Measurements from ENCODE around the gene TMEM52.
"Not testable (repeated sequence)": the region's sequence is repeated elsewhere in the genome, so short reads cannot be mapped to it uniquely, and the experiment has no call there.

The TMEM52 gene

DNA sequence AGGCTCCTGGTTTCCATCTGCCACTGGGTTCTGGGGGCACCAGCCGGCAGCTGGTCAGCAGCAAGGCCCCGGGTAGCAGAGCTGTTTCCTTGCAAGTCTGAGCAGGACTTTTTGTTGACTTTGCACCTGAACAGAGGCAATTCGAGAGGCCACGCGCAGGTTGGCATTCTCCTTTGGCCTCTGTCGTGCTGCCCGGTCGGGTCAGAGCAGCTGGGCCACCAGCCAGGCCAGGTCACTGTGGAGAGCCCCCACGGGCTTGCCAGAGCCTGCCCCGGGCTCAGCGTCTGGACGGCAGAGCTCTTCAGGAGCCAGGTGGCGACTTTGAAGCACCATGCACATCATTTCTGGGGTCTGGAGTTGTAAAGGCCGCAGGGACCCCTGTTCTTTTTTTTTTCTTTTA is 28.4 kb upstream of the TMEM52 start:
- no peak for FAIRE-seq

DNA sequence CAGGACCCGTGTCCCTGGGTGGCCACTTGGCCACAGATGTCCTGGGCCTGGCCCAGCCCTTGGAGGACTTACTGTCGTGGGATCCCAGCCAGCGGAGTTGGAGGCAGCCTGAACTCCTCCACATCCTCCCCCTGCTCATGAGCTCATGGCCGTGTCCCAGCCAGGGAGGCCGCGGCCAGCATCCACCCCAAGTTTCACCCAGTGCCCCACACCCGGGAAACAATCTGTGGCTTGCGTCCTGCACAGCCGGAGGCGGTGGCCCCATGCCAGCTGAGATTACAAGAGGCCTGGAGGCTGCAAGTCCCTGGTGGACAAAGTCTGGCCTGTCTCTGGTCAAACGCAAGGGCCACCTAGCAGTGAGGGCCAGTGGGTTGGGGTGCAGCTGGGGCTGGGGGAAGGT is 27.5 kb upstream of the TMEM52 start:
- FAIRE-seq = no peak
- no peak for DNase-seq (ENCODE audit: insufficient read length, low spot score)

More for the DNA sequence above, 28.4 kb upstream of the TMEM52 start:
- no peak for DNase-seq (ENCODE audit: insufficient read length, low spot score)

DNA sequence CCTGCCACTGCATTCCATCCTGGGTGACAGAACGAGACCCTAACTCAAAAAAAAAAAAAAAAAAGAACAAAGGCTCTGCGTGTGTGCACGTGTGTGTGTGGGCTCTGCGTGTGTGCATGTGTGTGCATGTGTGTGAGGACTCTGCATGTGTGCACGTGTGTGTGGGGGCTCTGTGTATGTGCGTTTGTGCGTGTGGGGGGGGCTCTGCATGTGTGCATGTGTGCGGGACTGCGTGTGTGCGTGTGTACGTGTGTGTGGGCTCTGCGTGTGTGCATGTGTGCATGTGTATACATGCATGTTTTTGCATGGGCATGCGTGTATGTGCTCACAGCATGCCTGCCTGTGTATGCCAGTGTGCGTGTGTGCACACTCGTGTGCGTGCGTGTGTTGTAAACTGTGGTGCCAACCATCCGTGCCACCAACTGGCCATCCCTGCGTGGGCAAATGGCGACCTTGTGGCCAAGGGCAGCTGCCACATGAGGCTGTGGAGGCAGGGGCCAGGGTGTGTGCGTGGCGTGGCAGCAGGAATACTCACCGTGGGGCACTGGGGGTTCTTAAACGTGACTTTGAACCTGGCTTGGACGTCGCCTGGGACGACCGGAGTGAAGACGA is 26.8 kb upstream of the TMEM52 start:
- FAIRE-seq = peak; percentile 57
- DNase-seq (ENCODE audit: insufficient read length, low spot score) = no peak

GRCh38 chr1:1943834-1944570 is 24.9 kb upstream of the TMEM52 start:
- FAIRE-seq (peak; percentile 97), DNase-seq (ENCODE audit: insufficient read length, low spot score) (peak; percentile 51)

DNA sequence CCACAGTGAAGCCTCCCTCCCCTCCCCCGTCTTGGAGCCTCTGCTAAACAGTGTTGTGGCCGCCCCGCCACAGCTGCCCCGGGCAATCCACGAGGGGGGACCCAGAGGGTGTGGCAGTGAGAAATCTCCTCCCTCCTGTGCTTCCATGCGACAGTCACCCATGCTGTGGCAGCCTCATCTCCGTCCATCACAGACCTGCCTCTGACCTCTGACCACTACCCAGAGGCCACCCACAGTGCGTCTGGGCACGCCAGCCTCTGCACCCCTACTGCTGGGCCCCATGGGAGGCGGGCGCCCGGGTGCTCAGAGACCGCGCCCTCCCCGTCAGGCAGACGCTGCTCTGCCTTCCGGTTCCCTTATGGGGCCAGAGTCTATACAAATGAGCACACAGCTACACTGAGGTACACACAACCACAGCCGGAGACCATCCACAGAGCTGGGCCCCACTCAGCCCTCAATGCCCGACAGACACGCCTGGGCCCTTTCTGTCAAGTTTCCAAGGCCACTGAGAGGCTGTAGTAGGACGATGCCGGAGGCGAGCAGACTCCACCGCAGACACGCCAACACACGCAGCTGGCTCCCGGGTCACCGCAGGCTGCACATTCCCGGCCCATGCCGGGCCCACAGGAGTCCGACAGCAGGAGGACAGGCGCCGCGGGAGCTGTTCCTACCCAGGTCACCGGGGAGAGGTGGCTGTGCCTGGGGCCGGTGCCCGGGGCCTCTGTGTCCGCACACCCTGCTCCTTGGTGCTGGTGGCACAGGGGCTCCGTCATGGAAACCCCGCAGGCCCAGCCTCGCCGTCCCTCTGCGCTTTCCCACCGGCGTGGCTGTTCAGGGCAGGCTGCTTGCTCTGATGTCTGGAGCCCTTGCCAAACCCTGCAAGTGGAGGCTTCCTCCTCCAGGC is 23.9 kb upstream of the TMEM52 start:
- DNase-seq (ENCODE audit: insufficient read length, low spot score) = no peak
- FAIRE-seq = no peak

DNA sequence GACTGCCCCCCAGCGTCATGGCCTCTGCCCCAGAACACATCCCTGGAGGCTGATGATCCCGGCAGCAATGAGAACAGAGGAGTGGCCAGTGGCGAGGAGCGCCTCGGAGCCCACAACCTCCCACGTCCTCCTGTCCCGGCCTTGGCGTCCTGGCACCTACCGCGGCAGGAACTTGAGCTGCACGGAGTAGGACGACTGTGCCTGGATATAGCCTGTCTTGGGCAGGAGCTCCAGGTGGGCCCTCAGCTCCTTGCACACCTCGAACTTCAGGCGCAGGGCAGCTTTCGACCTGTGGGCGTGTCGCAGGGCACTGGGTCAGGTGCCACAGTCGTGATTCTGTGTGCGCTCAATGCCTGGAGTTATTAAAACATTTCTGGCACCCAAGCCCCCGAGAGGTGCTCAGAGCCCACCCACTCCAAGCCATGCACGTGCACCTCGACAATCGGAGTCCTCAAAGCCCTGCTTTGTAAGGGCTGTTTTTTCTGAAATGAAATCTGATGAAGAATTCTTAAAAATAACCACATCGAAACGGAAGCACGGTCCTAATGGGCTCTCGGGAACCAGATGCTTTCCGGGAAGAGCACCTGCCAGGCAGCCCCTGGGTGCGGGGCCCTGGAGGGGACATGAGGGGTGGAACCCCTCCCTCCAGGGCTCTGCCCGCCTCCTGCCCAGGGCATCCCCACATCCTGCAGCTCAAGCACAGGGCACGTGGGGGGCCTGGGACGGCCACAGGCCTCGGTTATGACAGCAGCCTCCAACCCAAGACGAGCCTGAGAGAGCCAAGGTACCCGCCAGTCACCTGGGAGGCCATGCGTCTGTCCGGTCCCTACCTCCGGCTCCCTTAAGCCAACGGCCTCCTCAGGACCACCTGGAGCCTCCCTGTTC is 23.0 kb upstream of the TMEM52 start:
- FAIRE-seq = no peak
- DNase-seq (ENCODE audit: insufficient read length, low spot score) = no peak

DNA sequence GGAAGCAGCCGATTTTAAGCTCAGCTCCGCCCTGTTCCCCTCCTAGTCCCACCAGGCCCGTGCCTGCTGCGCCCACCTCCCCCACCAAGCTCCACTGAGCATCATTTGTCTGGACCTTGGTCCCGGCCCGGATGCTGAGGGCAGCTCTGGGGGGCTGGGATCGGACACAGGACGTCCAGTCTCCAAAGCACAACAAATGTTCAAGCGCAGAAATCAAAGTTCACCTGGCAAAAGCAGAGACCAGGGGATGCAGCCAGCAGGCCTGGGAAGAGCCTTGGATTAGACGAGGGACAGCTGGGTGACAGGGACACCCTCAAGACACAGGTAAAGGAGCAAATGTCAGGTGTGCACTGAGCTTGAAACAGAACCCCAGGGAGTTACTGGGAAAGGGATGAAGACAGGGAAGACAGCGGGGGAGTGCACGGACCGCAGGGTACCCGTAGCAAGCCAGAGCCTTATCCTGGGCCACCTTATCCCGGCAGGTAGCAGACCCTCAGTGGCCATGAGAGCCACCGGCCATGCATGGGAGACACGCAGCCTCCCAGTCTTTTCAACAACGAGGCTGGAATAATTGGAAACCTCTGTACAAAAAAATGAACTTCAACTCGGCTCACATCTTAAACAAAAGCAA is 22.2 kb upstream of the TMEM52 start:
- no peak for DNase-seq (ENCODE audit: insufficient read length, low spot score)
- FAIRE-seq = no peak

DNA sequence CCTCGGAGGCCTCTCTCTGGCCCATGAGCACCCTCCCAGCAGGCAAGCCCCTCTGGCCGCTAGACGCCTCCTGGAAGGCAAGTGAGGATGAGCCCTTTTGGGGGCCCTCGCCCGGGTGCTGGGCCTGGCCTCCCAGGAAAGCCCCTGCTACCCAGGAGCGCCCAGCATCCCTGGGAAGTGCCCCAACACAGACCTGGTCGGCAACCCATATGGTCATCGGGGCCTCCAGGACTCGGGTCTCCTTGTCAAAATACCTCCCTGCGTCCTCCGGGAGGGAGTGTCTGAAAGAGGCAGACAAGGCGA is 21.0 kb upstream of the TMEM52 start:
- FAIRE-seq = no peak

DNA sequence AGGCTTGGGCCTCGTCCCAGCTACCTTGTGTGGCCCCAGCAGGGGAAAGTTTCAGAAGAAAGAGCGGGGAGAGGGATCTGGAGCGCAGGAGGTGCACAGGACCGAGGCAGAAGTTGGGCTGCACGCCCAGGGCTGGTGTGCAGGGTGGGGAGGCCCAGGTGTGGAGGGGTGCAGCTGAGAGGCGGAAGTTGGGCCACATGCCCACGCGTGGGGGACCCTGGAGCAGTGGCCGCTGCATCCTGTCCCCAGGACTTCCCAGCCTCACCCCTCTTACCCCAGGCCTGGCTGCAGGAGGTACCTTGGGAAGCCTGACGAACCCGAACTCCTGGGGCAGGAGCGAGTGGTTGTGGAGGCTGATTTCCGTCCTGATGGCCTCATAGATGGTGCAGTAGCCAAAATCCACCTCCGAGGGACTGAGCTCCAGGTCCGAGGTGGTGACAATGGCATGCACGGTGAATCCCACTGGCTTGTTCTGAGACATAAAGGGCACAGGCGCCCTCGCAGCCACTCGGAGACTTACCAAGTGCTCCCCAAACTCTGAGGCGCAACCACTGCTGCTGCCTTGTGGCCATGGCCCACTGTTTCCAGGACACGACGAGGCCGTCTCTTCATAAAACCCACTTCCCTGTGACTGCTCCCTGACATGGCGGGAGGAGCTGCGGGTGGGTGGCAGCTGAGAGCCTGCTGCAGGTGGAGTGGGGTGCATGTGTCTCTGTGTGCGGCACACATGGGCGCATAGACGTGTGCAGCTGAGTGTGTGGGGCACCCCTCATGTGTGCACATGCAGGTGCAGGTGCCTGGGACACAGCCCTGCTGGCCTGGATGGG is 20.4 kb upstream of the TMEM52 start:
- no peak for FAIRE-seq

More for the DNA sequence above, 21.0 kb upstream of the TMEM52 start:
- no peak for DNase-seq (ENCODE audit: insufficient read length, low spot score)

GRCh38 chr1:1938613-1939295 is 19.7 kb upstream of the TMEM52 start:
- FAIRE-seq = peak; percentile 69

More for the DNA sequence above, 20.4 kb upstream of the TMEM52 start:
- no peak for DNase-seq (ENCODE audit: insufficient read length, low spot score)

DNA sequence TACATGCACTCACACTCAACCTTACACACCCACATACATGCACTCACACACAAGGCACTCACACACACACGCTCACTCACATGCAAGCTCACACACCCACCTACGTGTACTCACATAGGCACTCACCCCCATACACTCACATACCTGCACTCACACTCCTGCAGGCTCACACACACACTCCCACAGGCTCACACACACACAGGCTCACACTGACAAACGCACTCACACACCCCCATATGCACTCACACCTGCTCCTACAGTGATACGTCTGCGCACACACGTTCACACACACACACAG is 19.1 kb upstream of the TMEM52 start:
- no peak for FAIRE-seq
- no peak for DNase-seq (ENCODE audit: insufficient read length, low spot score)

More at GRCh38 chr1:1938613-1939295, 19.7 kb upstream of the TMEM52 start:
- no peak for DNase-seq (ENCODE audit: insufficient read length, low spot score)

GRCh38 chr1:1937549-1938275 is 18.6 kb upstream of the TMEM52 start:
- DNase-seq (ENCODE audit: insufficient read length, low spot score) (no peak), FAIRE-seq (peak; percentile 92)

- no peak for DNase-seq (ENCODE audit: insufficient read length, low spot score)
- no peak for FAIRE-seq
These were observed 18.0 kb upstream of the TMEM52 start for GRCh38 chr1:1937061-1937460.

- not testable (repeated sequence) for DNase-seq (ENCODE audit: insufficient read length, low spot score); FAIRE-seq
These were observed 15.8 kb upstream of the TMEM52 start for GRCh38 chr1:1934848-1935247.

DNA sequence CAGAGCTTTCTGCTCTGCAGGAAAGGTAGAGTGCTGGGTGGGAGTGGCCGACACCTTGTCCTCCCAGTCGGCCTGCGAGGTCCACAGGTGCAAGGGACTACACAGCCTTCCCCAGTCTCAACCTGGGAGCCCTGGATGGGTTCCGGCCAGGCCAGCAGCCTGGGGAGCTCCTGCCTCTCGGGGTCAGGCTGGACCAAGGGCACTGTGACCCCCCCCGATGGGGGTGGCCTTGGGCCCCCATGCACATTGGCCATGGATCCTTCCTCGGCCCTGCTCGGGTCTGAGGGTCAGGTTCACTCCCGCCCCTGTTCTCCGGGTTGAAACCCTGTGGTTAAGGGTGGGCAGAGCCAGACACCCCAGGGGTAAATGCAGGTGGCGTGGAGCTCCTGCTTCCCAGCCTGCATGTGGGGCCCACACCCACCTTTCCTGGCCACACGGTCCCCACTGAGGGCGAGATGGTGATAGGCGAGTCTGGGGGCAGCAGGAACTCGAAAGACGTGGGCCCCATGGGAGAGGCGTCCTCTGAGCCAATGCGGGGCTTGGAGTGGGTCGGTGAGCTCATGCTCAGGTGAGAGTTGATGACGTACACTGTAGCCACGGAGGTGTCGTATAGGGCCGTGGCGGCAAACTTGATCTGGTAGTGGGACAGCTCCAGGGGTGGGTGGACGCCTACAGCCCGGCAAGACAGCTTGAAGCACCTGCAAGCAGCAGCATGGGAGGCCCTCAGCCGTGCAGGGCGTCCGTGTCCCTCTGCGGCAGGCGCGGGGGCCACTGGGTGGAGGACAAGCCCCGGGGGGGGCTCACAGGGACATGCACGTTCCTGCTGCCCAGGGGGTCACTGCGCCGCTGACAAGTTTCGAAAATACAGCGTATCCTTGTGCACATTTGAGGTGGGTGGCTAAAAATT is 10.8 kb upstream of the TMEM52 start:
- FAIRE-seq (no peak), DNase-seq (ENCODE audit: insufficient read length, low spot score) (no peak)

DNA sequence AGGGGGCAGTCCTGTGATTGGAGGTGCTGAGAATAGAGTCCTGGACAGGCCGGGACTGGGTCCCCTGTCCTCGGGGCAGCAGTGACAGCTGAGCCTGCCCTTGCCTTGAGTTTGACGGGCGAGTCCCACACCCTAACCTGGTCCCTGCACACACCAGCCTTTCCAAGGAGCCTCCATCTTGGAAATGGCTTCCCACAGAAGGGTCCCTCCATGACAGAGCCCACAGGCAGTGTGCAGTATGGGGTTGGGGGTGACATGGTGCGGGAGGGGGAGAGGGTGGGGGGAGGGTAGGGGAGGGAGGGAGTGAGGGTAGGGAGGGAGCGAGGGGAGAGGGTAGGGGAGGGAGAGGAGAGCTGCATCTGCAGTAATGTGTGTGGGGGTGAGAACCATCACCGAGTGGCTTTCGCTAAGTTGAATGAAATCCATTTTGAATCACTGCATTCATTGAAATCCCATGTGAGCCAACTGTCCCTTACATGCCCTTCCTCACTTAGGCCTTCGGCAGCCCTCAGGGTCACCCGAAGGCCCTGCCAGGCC is 10.1 kb upstream of the TMEM52 start:
- FAIRE-seq = no peak
- DNase-seq (ENCODE audit: insufficient read length, low spot score) = no peak

All from HTR-8/SVneo (cell line).